HG02884 (cell line): ENCODE results near the gene NDUFS2.

Experiments
- ATAC-seq: cut with Tn5 transposase; IDR thresholded peaks from one replicate; pipeline ENCODE4 v1.9.1; 2021; ENCODE audit warnings: mild to moderate bottlenecking, moderate library complexity; ENCODE audit not compliant: unreplicated experiment

Gene NDUFS2

DNA sequence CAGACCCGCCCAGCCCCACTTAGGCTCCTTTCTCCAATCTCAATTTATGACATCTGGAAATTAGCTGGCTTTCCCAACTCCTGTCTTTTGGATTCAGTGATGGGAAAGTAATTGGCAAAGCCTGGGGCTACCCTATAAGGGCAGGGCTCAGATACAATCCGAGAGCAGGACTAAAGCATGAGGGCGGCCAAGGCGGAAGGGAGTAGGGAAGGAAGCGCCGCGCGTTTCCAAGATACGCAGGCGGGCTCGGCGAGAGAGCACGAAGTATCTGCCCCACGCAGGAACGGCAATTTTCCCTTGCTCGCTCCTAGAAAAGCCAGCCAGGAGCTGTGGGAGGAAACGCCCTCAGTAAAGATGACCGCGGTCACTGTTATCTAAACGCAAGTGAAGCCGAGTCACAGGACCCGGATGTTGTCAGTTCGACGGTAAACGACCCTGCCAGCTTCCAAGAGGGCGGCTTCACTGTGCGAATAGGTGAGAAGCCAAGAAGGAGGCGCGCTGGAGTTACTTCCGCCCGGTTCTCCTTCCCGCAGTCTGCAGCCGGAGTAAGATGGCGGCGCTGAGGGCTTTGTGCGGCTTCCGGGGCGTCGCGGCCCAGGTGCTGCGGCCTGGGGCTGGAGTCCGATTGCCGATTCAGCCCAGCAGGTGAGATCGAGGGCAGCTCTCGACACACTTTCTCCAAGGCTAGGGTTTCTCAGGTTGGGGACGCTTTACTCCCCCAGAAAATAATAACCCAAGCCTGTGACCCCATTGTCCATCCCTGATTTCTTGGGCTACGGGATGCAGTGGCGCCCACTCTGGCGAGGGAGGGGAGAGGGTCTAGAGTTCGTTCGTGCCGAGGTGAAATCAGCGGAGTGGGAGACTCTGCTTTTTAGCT, at the start of gene NDUFS2:
TSS of gene NDUFS2 (plus strand) at position 532 of the 877 bp plus-strand sequence. CDS start at position 551, 19 bp downstream.
- peak; percentile 95 for ATAC-seq

DNA sequence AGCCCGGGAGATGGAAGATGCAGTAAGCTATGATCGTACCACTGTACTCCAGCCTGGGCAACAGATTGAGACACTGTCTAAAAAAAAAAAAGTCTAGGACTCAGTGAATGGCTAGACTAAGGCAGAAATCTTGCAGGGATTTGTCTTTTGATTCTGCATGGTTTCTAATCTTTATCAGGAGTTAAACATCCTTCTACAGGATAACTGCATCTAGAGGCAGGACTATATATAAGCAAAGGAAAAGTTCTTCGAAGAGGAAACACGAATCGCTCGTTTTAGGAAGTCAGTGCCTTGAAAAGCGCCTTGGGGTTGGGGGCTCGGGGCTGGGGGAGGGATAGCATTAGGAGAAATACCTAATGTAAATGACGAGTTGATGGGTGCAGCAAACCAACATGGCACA, 49.0 kb upstream of the NDUFS2 start:
- ATAC-seq: no peak

DNA sequence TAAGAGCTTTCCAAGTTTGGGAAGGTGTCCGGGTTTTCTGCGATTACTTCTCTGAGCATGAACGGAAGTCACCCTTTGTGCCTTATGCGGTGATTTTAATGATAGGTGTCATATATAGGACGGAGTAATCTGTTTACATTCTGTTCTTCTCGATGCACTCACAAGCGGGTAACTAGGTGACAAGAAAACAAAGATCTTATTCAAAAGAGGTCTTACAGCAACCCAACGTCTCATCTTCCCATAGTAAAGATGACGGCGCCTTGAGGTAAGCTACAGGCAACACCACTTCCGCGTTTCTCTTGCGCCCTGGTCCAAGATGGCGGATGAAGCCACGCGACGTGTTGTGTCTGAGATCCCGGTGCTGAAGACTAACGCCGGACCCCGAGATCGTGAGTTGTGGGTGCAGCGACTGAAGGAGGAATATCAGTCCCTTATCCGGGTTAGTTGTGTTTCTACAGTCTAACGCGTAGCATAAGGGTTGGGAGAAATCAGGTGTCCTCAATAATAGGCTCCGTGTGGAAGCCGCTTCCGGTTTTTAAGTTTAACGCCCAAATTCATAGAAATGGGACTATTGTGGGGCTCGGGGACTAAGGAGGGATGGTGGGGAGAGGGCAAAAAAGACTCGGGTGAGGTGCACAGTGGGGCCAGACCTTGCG, 48.4 kb upstream of the NDUFS2 start, which contains the start of gene UFC1:
TSS of gene UFC1 (plus strand) at position 297 of the 656 bp plus-strand sequence. CDS start at position 317, 20 bp downstream.
- peak; percentile 80 for ATAC-seq

DNA sequence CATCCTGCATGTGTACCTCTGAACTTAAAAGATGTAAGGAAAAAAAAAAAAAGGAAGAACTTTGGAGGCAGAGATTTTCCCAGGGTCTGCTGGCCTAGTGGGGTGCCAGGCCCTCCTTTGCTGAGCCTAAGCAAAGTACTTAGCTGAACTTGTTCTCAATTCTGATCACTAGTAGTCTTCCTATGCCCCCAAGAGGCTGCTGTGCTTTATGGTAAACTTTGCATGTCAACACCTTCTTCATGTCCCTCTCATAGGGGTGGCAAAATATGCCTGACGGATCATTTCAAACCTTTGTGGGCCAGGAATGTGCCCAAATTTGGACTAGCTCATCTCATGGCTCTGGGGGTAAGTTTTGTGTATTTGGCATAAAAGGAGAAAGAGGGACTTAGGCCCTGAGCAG, 44.3 kb upstream of the NDUFS2 start:
- no peak for ATAC-seq

- no peak for ATAC-seq
Measured at GRCh38 chr1:161158316-161159010, 43.7 kb upstream of the NDUFS2 start.

DNA sequence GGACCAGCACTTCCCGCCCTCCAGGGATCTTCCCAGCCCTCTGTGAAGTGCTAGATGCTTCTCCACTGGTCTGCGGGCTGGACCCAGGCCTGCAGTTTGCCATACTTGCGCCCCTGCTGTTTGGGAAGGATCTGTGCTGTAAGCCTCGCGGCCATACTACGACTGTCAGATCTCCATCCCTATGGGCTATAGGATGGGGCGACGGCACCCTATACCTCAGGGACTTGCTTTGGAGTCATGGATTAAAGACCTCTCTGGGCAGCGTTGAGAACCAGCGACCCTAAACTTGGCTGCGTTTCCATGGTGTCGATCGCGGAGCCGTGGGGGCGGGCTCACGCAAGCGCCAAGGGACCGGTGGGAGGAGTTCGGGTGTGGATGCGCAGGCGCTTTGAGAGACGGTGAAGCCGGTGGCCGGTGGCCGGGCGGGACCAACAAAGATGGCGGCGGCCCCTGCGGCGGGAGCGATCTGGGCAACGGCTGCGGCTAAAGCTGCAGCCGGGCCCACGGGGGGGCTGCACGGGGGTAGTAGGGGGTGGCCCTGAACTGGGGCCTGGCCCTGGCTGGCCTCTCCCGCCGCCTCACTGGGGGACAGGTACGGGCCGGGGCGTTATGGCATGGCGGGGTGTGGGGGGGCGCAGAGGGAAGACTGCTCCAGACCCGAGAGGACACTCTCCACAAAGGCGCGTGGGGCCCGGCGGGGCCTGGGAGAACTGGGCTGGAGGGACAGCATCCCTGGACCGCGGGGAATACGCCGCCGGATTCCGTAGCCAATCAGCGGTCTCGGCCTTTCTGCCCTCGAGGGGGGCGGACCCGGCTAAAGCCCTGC, 42.9 kb upstream of the NDUFS2 start, which contains the start of gene USP21:
TSS of gene USP21 (plus strand) at position 414 of the 826 bp plus-strand sequence. CDS start 1,141 bp downstream, outside the sequence.
- peak; percentile 92 for ATAC-seq

GRCh38 chr1:161159913-161160243, 42.3 kb upstream of the NDUFS2 start:
- no peak for ATAC-seq

GRCh38 chr1:161160671-161161145, 41.5 kb upstream of the NDUFS2 start:
- ATAC-seq: no peak

DNA sequence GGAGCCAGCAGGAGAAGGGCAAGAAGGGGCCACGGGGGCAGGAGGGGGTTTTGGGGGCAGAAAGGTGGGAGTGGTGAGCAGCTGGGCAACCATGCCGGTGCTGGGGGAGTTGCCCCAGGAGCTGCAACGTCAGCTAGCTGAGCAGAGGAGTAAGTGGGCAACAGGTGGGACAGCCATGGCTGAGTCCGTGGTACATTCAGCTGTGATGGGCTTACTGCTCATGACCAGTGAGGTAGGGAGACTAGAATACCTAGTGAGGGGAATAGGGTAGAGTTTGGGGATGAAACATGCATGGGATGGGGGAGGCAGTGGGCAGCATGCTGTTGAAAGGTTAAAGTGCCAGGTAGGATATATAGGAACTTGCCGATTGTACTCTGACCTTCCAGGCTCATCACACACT, 40.5 kb upstream of the NDUFS2 start:
- ATAC-seq: no peak

- no peak for ATAC-seq
Measured at GRCh38 chr1:161162052-161162451, 40.1 kb upstream of the NDUFS2 start.

GRCh38 chr1:161162806-161163205, 39.4 kb upstream of the NDUFS2 start:
- ATAC-seq: no peak

DNA sequence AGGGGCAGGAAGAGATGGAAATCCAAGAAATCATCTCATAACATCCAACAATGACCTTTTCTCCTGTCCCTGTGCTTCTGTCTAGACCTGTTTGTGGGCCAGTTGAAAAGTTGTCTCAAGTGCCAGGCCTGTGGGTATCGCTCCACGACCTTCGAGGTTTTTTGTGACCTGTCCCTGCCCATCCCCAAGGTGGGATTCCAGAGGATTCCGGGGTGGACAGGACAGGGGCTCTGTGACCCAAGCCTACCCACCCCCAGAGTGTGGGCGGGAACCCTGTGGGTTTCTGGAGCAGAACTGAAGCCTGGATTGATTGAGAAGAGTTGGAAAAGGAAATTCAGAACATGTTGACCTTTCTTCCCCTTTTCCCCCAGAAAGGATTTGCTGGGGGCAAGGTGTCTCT, 38.4 kb upstream of the NDUFS2 start:
- ATAC-seq: no peak

GRCh38 chr1:161164901-161165610, 37.1 kb upstream of the NDUFS2 start:
- ATAC-seq: no peak

- peak; percentile 90 for ATAC-seq
Measured at GRCh38 chr1:161165742-161166668, 36.2 kb upstream of the NDUFS2 start, which contains the start of gene PPOX. TSS of gene PPOX (plus strand) at chr1:161166426. CDS start at chr1:161166848, 422 bp downstream.

DNA sequence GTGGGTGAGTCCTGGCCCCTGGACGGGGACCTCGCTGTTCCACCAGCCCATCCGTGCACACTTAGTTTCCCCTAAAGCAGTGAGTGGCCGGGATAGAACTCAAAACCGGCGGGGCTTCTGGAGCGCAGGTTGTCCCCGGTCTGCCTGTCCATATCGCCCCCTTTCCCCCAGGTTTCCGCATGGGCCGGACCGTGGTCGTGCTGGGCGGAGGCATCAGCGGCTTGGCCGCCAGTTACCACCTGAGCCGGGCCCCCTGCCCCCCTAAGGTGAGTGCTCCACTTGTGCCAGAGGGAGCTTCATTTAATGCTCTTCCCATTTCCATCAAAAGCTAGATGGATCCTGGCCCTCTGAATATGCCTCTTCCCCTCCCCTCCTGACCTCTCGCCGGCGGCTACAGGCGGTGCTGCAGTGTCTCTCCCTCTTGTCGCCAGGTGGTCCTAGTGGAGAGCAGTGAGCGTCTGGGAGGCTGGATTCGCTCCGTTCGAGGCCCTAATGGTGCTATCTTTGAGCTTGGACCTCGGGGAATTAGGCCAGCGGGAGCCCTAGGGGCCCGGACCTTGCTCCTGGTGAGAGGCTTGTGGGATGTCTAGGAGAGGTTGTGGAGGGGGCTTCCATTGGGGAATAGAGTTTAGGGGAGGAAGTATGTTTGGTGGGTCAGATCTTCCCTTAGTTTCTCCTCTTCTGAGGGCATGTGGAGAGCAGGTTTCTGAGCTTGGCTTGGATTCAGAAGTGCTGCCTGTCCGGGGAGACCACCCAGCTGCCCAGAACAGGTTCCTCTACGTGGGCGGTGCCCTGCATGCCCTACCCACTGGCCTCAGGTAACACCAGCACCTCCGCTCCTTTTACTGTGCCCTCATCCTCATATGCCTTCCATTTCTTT, 35.3 kb upstream of the NDUFS2 start:
- peak; percentile 5 for ATAC-seq

- ATAC-seq: no peak
Measured at GRCh38 chr1:161168906-161169305, 33.3 kb upstream of the NDUFS2 start.

DNA sequence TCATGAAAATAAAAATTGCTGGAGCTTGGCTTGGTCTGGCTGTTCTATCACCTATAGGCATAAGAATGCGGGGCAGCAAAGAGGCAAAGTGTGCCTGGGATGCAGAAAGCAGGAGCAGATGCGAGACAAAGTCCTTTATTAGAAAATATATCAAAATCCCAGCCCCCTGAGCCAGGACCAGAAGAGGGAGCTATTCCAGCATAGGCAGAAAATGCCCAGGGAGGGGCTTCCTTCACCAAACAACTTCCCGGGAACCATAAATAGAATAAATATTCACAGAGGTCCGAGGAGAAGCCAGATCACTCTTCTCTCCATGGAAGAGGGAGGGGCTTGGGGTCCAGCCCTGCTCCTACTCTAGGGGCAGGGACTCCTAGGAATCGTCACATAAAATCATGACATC, 31.0 kb upstream of the NDUFS2 start:
- ATAC-seq: no peak

- no peak for ATAC-seq
Measured at GRCh38 chr1:161171696-161172095, 30.5 kb upstream of the NDUFS2 start.
